Measurements from ENCODE around the gene CSMD2. TPM values are rescaled to one million over a fixed set of nuclear protein-coding genes. Genes with fewer than 3 reads are reported as not detected.

The CSMD2 gene
- total RNA-seq, 2 donors from 2014 or later = 0.62 to 2.8 TPM

- DNase-seq = no peak
- Mint-ChIP-seq H3K36me3 (ENCODE audit: low read depth) (no peaks in the 10 kb centered on the region), H3K27me3 (ENCODE audit: insufficient read depth) (peaks cover 25% of the 10 kb centered on the region), H3K4me3 (no peak overlapping the region), H3K4me1 (no peaks in the 10 kb centered on the region), H3K9me3 (no peaks in the 10 kb centered on the region), H3K27ac (no peak overlapping the region)
- TF ChIP-seq CTCF (conservative IDR thresholded peaks at IDR 0.05) = no peak
- 86 to 90% methylated on average over 2 to 4 of the region's 4 CpGs for WGBS, 2 experiments (ENCODE audit: insufficient coverage in 1 of 2, insufficient read length in 1 of 2)
- Histone ChIP-seq H3K9ac (ENCODE audit: extremely low read depth, low read length, poor library complexity, severe bottlenecking) (no peak overlapping the region), H3K27ac (ENCODE audit: low read depth, low read length) (no peak overlapping the region), H3K4me3 (ENCODE audit: low read length) (no peak overlapping the region), H3K9me3 (ENCODE audit: control insufficient read depth, low read length) (no peaks in the 10 kb centered on the region), H3K4me1 (ENCODE audit: control insufficient read depth, insufficient read depth, low read length) (no peaks in the 10 kb centered on the region), H3K36me3 (ENCODE audit: control insufficient read depth, insufficient read depth, low read length) (no peaks in the 10 kb centered on the region), H3K27me3 (ENCODE audit: control insufficient read depth, insufficient read depth, low read length, poor library complexity, severe bottlenecking) (peaks cover 5% of the 10 kb centered on the region)
These were observed 179.4 kb downstream of the CSMD2 start for GRCh38 chr1:33985656-33986055.

- Mint-ChIP-seq H3K9me3 (no peaks in the 10 kb centered on the region), H3K4me1 (no peaks in the 10 kb centered on the region), H3K4me3 (no peak overlapping the region), H3K36me3 (ENCODE audit: low read depth) (no peaks in the 10 kb centered on the region), H3K27me3 (ENCODE audit: insufficient read depth) (peaks cover 25% of the 10 kb centered on the region), H3K27ac (no peak overlapping the region)
- Histone ChIP-seq H3K4me1 (ENCODE audit: control insufficient read depth, insufficient read depth, low read length) (no peaks in the 10 kb centered on the region), H3K9me3 (ENCODE audit: control insufficient read depth, low read length) (no peaks in the 10 kb centered on the region), H3K9ac (ENCODE audit: extremely low read depth, low read length, poor library complexity, severe bottlenecking) (no peak overlapping the region), H3K27me3 (ENCODE audit: control insufficient read depth, insufficient read depth, low read length, poor library complexity, severe bottlenecking) (peaks cover 5% of the 10 kb centered on the region), H3K27ac (ENCODE audit: low read depth, low read length) (no peak overlapping the region), H3K4me3 (ENCODE audit: low read length) (no peak overlapping the region), H3K36me3 (ENCODE audit: control insufficient read depth, insufficient read depth, low read length) (no peaks in the 10 kb centered on the region)
- WGBS, 2 experiments (ENCODE audit: insufficient coverage in 1 of 2, insufficient read length in 1 of 2) = 92% methylated on average over 8 to 13 of the region's 13 CpGs
- TF ChIP-seq CTCF (conservative IDR thresholded peaks at IDR 0.05) = no peak
- DNase-seq = no peak
These were observed 180.0 kb downstream of the CSMD2 start for GRCh38 chr1:33984906-33985565.

GRCh38 chr1:33982419-33982818 is 182.6 kb downstream of the CSMD2 start:
- Mint-ChIP-seq H3K9me3 (no peaks in the 10 kb centered on the region), H3K27ac (no peak overlapping the region), H3K4me1 (no peaks in the 10 kb centered on the region), H3K27me3 (ENCODE audit: insufficient read depth) (peaks cover 32% of the 10 kb centered on the region), H3K36me3 (ENCODE audit: low read depth) (no peaks in the 10 kb centered on the region), H3K4me3 (no peak overlapping the region)
- Histone ChIP-seq H3K27ac (ENCODE audit: low read depth, low read length) (no peak overlapping the region), H3K9ac (ENCODE audit: extremely low read depth, low read length, poor library complexity, severe bottlenecking) (no peak overlapping the region), H3K27me3 (ENCODE audit: control insufficient read depth, insufficient read depth, low read length, poor library complexity, severe bottlenecking) (peaks cover 16% of the 10 kb centered on the region), H3K4me1 (ENCODE audit: control insufficient read depth, insufficient read depth, low read length) (no peaks in the 10 kb centered on the region), H3K4me3 (ENCODE audit: low read length) (no peak overlapping the region), H3K36me3 (ENCODE audit: control insufficient read depth, insufficient read depth, low read length) (no peaks in the 10 kb centered on the region), H3K9me3 (ENCODE audit: control insufficient read depth, low read length) (no peaks in the 10 kb centered on the region)
- no peak for TF ChIP-seq CTCF (conservative IDR thresholded peaks at IDR 0.05)
- 85 to 92% methylated on average over 4 to 5 of the region's 5 CpGs for WGBS, 2 experiments (ENCODE audit: insufficient coverage in 1 of 2, insufficient read length in 1 of 2)
- no peak for DNase-seq
